ENCODE results near the gene ZNF816.

- TF ChIP-seq POLR2A (IDR thresholded peaks at IDR 0.05) = no peak
- TF ChIP-seq, protein P1, sequence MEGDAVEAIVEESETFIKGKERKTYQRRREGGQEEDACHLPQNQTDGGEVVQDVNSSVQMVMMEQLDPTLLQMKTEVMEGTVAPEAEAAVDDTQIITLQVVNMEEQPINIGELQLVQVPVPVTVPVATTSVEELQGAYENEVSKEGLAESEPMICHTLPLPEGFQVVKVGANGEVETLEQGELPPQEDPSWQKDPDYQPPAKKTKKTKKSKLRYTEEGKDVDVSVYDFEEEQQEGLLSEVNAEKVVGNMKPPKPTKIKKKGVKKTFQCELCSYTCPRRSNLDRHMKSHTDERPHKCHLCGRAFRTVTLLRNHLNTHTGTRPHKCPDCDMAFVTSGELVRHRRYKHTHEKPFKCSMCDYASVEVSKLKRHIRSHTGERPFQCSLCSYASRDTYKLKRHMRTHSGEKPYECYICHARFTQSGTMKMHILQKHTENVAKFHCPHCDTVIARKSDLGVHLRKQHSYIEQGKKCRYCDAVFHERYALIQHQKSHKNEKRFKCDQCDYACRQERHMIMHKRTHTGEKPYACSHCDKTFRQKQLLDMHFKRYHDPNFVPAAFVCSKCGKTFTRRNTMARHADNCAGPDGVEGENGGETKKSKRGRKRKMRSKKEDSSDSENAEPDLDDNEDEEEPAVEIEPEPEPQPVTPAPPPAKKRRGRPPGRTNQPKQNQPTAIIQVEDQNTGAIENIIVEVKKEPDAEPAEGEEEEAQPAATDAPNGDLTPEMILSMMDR (IDR thresholded peaks at IDR 0.05) = no peak
Measured at GRCh38 chr19:52961981-52962380, 700 bp downstream of the ZNF816 start.
